GM18909 (cell line): ENCODE measurements around the gene THEMIS.
"Not testable (repeated sequence)": the region's sequence is repeated elsewhere in the genome, so short reads cannot be mapped to it uniquely, and the experiment has no call there.

Experiments used
- ATAC-seq: cut with Tn5 transposase; IDR thresholded peaks from one replicate; pipeline ENCODE4 v1.9.1; 2021; ENCODE audit warnings: mild to moderate bottlenecking; ENCODE audit not compliant: unreplicated experiment, poor library complexity

Gene THEMIS, protein sequence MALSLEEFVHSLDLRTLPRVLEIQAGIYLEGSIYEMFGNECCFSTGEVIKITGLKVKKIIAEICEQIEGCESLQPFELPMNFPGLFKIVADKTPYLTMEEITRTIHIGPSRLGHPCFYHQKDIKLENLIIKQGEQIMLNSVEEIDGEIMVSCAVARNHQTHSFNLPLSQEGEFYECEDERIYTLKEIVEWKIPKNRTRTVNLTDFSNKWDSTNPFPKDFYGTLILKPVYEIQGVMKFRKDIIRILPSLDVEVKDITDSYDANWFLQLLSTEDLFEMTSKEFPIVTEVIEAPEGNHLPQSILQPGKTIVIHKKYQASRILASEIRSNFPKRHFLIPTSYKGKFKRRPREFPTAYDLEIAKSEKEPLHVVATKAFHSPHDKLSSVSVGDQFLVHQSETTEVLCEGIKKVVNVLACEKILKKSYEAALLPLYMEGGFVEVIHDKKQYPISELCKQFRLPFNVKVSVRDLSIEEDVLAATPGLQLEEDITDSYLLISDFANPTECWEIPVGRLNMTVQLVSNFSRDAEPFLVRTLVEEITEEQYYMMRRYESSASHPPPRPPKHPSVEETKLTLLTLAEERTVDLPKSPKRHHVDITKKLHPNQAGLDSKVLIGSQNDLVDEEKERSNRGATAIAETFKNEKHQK

DNA sequence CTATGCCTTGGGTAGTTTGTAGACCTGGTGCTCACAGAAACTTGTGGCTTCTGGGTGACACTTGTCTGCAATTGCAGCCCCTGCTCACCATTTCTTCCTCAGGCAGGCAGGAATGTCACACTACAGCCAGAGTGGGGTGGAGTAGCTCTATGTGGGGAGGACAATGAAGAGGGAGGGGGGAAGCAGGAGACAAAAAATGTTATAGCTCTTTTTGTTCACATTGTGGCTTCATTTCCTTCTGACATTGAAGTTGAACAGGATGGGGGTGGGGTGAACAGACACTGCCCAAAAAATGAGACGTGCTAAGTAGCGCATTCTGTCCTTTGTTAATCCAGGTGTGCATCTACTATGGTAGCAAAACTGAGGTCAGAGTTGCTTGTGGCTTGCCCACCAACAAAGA, at the start of gene THEMIS:
Gene THEMIS, minus strand, starts transcription at position 124 of the 400 bp plus-strand sequence. CDS start 126 bp downstream, outside the sequence.
- ATAC-seq = no peak

DNA sequence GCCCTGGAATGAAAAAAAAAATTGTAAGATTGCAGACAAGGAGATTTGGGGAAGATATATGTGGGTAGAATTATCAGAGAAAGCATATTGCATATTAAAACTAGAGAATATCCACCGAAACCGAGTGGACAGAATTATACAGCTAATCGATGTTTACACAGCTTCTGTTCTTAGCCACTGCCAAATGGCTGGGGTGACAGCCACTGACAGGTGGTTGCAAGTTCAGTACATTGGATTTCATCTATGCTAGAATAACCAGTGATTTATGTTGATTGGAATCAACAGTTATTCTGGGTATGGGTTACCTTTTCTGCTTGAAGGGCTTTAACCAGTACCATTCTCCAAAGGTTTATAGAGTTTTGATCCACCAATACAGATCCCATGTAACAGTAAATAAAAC, 48.4 kb upstream of the THEMIS start:
- no peak for ATAC-seq

DNA sequence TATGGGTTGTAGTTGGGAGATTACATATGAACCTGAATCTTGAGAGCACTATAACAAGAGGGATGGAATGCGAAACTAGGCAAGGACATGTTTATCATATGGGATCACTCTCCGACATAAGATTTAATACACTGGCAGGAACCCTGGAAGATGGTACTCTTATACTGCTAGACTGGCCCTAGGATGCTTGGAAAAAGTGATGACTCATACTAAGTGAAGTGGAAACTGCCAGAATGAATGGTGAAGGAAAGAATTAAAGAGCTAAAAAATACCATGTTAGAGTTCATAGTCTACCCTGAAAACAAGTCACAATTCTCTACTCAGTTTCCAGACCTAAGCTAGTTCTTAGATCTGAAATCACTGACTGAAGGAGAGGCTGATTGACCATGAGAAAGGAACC, 45.5 kb upstream of the THEMIS start:
- ATAC-seq = no peak

DNA sequence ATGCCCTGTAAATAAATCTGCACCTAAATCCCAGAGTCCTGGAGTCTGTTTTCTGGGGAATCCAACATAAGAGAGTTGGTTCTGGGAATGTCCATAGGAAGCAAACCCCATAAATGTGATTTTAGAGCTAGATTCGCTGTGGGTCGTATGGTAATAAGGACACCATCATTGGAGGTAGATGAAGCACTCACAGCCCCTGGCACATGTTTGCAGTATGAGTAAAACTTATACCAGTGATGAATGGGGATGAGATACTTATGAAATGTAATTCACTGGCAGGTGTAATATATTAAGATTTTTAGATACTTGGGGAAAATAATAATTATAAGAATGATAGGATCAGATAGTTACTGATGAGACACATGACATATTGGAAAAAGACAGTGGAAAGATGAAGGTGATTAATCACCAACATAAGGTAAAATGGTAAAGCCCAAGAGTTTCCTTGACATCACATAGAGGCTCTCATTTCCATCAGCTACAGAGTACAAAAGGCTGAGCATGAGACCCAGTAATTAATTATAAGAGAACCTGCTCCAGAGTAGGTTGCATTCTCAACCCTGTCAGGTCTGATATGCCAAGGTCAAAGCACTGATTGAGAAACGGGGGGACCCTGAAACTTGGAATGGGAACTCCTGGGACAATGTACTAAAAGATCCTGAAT, 44.7 kb upstream of the THEMIS start:
- ATAC-seq = no peak

DNA sequence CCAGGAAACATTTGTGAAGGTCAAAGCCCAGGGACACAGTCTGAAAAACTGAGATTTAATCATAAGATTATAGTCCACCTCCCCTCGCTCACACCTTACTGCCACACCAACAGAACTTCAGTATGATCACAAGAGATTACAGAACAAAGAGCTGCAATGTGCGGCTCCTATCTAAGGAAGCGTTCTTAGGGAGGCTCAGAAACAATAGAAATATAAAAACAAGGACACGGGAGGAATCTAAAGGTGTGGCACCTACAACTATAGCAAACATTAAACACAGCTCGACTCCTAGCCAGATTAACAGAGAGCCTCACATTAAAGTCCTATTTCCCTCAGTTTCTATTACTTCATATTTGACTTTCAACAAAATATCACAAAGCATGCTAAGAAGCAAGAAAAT, 40.4 kb upstream of the THEMIS start:
- ATAC-seq = no peak

DNA sequence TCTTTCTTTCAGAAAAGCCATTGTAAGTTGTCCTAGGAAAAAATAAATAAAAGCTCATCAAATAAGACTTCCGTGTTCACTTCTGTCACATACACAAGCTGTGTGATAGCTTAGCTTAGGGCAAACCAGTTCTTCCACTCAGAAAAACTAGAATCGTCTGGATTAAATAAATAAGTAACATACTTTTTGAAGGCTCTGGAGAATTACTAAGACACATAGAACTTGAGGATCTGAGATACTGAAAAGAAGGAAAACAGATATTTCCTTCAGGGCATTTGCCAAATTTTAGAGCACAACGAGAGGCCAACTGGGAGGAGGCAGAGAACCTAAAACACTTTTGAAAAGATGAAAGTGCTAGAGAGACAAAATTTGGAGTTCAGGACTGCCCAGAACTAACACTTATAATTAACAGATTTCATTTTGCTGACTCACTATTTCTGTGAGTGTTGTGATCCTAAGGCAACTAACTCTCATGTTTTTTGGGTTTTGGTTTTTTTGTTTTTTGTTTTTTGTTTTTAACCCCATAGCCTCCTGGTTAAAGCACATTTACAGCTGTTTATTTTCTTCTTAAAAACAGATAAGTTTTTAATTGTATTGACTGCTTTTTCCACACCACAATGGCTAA, 38.7 kb upstream of the THEMIS start:
- no peak for ATAC-seq

DNA sequence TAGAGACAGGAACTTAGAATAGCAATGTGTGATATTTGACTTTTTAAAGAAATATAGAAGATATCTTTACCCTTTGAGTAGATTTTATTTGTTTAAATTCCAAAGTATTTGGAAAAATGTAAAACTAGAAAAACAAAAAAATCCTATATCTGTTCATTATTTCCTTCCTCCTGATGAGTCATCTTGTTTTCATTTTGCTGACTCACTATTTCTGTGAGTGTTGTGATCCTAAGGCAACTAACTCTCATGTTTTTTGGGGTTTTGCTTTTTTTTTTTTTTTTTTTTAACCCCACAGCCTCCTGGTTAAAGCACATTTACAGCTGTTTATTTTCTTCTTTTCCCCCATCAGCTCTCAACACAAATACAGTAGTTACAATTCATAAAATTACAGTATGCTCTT, 37.8 kb upstream of the THEMIS start:
- no peak for ATAC-seq

DNA sequence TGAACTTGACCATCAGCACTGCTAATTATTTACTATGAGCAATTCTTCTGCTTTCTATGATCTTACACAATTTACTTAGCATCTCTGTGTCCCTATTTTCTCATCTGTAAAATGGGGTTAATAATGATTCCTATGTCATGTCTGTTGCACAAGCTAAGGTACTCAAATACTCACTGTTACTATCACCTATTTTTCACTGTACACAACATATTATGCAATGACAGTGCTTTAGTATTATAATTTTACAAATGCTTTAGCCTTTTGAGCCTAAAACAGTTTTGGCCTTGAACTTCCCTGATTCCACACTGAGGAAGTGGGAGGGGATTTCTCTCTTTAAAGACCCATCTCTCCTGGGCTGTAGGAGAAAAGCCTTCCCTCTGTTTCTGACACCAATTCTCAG, 36.9 kb upstream of the THEMIS start:
- no peak for ATAC-seq

DNA sequence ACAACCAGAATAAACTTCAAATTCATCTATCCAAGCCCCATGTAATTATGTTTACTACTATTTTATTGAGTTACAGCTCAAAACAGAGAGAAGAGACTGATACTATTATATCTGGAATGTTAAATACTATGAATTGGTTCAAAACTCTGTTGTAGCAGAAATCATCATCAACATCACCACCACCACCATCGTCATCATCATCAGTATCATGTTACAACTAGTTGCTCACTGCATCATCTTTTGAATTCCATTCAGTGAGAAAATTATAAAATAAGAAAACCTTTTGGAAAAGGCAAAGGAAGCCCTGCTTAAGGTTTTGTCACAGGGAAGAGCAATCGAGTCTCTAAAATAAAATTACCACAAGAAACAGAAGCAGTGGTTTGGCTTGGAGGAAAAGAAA, 36.2 kb upstream of the THEMIS start:
- no peak for ATAC-seq

DNA sequence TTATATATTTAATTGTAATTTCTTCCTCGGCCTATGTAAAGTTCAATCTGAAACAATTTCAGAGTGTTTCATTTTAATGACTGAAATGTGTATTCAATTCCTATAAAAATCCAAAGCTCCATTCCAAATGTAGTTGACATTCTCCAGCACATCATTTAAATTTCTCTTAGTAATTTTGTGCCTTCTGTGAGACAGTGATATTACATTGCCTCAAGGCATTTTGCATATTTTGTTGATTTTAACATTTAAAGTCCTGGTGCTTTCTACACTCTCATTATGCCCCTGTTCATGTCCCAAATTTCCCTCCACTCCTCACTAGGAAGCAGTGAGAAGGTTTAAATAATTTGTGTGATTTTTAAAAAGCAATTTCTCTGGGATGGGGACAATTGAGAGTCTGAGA, 34.1 kb upstream of the THEMIS start:
- no peak for ATAC-seq

DNA sequence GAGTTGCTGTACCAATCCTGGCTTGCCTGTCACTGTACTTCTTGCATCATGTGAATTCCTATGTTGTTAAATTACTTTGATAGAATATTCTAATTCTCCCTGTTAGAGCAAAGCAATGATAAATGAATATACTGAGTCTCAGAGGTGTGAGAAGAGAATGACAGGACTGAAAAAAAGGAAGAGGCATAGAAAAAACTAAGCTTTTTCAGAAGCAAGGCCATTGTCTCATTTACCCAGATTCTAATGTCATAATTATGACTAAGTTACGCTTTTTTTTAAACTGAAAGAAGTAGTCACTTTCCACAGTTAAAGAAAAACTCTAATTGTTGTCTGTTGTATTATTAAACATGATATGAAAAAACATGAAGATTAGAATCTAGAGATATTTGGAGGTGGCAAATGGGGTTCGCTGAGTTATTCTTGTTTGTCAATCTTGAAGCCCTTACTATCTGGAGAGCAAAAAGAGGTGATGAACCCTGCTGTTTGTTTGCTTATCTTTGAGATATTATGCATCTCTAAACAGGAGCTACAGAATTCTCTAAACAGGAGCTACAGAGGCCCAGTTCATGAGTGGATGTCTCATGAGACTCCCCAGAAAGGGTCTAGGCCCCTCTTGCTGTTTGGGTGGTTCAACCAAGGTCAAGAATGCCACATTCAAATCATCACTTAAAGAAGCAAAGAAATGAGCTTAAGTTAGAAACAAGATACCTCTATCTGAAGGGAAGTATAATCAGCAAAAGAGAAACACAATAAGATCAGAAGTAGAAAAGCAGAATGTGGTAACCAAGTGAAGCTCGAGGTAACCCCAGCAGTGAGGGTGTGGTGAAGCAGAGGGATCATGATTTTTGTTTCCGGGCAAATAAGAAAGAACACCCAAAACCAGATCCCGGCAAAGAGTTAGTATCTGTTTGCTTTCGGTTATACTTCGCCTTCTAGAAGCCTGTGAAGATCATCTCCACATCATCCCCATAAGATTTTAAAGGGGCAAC, 33.3 kb upstream of the THEMIS start:
- no peak for ATAC-seq

DNA sequence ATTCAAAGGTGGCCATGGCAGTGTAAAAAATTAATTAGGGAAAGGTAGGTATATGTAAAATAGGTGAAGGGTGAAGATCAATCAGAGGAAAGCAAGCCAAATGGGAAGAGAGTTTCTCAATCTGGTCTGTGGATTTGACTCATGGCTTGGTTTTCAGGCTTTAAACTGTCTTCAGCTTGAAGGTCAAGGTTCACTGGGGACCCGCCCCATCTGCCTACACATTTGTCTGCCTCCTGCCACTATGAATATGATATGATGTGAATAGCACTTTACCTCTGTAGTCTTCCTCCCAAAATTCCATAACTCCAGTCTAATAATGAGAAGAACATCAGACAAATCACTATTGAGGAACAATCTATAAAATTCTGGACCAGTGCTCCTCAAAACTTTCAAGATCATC, 32.3 kb upstream of the THEMIS start:
- ATAC-seq = no peak

DNA sequence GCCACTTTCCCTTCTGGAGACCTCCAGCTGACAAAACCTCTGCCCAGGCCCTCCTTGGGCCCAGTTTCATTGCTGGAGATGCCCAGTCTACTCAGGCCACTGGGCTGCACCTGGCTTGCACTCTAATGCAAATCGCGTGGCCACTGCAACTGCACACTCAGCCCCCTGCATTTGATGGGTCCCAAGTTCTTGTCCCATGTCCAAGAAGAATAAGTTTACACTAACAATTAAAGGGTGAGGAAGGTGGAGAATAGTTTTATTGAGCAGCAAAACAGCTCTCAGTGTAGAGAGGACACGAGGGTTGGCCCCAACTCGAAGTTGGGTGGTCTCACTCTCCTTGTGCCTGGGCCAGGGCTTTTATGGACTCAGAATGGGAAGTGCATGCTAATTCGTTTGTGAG, 31.9 kb upstream of the THEMIS start:
- no peak for ATAC-seq

DNA sequence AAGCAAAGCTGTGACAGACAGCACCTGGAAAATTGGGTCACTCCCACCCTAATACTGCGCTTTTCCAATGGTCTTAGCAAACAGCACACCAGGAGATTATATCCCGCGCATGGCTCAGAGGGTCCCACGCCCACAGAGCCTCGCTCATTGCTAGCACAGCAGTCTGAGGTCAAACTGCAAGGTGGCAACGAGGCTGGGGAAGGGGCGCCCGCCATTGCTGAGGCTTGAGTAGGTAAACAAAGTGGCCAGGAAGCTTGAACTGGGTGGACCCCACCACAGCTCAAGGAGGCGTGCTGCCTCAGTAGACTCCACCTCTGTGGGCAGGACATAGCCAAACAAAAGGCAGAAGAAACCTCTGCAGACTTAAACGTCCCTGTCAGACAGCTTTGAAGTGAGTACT, 25.6 kb upstream of the THEMIS start:
- ATAC-seq = not testable (repeated sequence)

DNA sequence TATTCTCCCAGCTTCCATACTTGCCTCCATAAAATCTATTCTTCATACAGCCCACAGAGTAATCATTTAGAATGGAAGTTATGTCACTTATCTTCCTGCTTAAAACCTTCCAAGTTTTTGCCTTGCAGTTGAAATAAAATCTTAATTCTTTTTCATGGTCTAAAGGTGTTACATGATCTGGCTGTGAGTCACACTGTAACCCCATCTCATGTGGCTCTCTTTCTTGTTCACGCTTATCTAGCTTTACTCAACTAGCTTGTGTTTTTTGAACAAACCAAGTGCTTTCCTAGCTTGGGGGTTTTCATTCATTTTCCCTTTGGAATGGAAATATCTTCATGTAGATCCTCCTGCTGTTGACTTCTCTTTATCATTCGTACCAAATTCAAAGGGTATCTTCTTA, 23.6 kb upstream of the THEMIS start:
- ATAC-seq = no peak

DNA sequence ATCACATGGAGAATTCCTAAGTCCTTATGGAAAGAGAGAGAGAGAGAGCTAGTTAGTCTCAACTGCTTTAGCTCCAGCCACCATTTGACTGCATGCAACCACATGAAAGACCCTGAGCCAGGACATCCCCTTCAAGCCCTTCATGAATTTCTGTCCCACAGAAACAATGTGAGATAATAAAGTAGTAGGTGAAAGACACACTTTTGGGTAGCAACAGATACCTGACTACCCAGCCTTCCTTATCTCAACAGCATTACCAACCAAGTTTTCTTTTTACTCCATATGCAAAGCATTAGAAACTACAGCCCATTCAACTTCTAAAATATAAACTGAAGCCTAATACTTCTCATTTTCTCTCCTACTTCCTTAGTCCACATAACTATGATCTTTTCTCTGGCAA, 23.2 kb upstream of the THEMIS start:
- no peak for ATAC-seq

DNA sequence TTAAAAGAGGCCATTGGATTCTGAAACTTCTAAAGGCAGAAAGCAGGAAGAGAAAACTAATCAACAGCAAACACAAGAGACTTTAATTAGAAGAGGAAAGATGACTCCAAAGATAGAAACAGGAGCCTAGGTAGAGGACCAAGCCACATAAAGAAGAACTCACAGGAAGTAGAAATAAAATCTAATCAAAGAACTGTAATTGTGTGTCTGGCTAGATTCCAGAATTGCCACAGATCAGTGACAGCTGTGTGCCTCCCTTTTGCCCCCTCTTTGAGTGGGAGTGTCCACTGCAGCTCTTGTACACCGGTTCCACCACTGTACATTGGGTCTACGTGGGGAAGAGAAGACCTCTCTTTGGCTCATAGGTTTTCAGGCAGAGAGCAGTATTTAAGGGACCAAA, 22.3 kb upstream of the THEMIS start:
- no peak for ATAC-seq

DNA sequence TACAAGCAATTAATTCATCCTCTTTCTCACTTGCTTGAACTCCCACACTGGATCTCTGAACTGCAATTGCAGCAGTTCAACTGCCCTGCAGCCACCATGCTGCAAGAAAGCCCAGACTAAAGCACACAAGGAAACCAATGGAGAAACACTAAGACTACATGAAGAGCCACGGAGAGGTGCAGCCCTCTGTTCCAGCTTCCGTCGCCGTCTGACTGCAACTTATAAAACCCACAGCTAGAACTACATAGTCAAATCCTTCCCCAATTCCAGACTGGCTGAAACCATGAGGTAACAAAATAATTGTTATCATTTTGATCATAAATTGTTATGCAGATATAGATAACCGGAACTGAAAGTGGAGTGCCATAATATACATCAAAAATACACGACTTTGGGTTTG, 21.1 kb upstream of the THEMIS start:
- no peak for ATAC-seq

DNA sequence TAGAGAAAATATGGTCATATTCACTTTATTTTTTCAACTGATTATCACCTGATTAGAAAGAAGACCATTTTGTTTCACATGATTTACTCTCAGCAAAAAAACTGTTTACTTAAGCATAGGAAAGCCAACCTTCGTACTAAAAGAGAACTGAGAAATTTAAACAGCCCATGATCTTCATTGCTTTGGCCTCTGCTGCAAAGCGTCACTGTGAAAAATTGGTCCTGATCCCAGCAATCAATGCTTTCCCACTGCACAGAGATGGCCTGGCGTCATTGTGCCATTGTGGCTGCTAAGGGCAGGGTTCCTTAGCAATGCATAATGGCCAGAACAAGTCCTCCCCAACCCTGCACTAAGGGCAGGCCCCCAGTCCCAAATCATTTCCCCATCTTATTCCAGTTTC, 19.9 kb upstream of the THEMIS start:
- no peak for ATAC-seq
